HG02885 (cell line): ENCODE data around the gene RRP12.

Source experiments
- ATAC-seq: cut with Tn5 transposase; IDR thresholded peaks from one replicate; pipeline ENCODE4 v1.9.1; 2021; ENCODE audit warnings: mild to moderate bottlenecking; ENCODE audit not compliant: unreplicated experiment, poor library complexity

The RRP12 gene

DNA sequence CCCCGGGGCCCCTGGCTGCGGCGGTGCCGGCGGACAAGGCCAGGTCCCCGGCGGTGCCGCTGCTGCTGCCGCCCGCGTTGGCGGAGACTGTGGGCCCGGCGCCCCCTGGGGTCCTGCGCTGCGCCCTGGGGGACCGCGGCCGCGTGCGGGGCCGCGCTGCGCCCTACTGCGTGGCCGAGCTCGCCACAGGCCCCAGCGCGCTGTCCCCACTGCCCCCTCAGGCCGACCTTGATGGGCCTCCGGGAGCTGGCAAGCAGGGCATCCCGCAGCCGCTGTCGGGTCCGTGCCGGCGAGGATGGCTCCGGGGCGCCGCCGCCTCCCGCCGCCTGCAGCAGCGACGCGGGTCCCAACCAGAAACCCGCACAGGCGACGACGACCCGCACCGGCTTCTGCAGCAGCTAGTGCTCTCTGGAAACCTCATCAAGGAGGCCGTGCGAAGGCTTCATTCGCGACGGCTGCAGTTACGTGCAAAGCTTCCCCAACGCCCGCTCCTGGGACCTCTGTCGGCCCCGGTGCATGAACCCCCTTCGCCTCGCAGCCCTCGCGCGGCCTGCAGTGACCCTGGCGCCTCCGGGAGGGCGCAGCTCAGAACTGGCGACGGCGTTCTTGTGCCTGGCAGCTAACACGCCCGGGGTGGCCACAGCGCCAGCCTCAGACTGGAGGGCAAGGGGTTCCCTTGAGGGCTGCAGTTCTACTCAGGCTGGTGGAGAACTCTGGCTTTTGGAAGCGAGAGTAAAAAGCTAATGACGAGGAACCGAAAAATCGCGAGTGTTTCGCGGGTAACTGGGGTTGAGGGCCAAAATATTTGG is 81.3 kb downstream of the RRP12 start:
- ATAC-seq: peak; percentile 35

DNA sequence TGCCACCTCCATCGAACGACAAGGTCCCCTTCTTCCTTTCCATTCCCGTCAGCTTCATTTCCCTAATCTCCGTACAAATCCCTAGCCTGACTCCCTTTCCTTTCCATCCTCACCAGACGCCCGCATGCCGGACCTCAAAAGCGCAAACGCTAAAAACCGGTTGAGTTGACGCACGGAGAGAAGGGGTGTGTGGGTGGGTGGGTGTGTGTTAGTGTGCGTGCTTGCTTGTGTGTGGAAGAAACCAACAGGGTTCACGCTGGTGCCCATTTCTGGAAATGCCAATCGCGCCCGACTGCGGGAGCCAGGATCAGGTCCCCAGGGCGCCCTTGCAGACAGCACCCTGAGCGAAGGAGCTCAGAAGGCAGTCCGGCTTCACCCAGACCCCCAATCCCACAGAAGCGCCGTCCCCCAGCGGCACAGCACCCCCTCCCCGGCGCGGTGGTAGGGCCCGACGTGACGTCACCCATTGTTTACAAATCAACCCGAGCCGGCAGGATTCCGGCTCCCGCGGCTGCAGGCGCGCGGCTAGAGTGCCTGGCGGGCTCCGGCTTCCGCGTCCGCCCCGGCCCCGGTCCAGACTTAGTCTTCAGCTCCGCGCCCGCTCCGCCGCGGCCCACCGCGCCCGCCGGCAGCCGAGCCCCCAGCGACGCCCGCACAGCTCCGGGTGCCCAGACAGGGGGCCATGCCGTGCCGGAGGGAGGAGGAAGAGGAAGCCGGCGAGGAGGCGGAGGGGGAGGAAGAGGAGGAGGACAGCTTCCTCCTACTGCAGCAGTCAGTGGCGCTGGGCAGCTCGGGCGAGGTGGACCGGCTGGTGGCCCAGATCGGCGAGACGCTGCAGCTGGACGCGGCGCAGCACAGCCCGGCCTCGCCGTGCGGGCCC is 82.1 kb downstream of the RRP12 start, which contains the start of gene FRAT1:
TSS of gene FRAT1 (plus strand) at position 500 of the 880 bp plus-strand sequence. CDS start at position 683, 183 bp downstream.
- ATAC-seq: peak; percentile 79

DNA sequence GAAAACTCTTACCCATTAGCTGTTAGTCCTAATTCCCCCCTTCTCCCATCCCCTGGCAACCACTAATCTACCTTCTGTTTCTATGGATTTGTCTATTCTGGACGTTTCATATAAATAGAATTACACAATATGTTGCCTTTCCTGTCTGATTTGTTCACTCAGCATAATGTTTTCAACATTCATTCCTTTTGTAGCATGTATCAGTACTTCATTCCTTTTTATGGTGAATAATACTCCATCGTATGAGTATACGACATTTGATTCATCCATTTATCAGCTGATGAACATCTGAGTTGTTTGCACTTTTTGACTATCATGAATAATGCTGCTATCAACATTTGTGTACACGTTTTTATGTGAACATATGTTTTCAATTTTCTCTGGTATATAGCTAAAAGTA is 86.5 kb downstream of the RRP12 start:
- no peak for ATAC-seq

DNA sequence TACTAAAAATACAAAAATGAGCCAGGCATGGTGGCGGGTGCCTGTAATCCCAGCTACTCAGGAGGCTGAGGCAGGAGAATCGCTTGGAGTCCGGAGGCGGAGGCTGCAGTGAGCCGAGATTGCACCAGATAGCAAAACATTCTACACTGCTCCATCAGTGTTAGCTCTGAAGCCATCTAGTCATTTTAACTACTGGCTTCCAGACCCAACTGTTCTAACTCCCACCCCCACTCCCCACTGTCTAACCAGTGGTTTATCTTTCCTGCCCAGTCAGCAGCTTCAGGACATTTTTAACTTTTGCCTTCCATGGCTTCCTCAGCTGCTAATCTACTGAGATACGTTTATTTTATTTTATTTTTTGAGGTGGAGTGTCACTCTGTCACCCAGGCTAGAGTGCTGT is 88.2 kb downstream of the RRP12 start:
- ATAC-seq: no peak

DNA sequence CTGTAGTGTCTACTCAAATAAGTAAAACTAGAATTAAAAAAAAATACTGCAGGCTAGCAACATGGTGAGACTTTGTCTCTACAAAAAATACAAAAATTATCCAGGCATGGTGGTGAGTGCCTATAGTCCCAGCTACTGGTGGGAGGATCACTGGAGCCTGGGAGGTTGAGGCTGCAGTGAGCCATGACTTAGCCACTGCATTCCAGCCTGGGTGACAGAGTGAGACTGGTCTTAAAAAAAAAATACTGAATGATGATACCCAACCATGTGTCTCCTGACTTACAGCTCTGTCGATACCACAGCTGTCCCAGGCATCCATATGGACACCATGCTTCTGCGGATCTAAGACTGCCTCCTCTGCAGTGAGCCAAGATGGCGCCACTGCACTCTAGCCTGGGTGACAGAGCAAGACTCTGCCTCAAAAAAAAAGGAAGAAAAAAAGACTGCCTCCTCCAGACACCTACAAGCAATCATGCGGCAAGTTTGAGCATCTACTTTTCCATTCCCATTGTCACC is 90.0 kb downstream of the RRP12 start:
- no peak for ATAC-seq

DNA sequence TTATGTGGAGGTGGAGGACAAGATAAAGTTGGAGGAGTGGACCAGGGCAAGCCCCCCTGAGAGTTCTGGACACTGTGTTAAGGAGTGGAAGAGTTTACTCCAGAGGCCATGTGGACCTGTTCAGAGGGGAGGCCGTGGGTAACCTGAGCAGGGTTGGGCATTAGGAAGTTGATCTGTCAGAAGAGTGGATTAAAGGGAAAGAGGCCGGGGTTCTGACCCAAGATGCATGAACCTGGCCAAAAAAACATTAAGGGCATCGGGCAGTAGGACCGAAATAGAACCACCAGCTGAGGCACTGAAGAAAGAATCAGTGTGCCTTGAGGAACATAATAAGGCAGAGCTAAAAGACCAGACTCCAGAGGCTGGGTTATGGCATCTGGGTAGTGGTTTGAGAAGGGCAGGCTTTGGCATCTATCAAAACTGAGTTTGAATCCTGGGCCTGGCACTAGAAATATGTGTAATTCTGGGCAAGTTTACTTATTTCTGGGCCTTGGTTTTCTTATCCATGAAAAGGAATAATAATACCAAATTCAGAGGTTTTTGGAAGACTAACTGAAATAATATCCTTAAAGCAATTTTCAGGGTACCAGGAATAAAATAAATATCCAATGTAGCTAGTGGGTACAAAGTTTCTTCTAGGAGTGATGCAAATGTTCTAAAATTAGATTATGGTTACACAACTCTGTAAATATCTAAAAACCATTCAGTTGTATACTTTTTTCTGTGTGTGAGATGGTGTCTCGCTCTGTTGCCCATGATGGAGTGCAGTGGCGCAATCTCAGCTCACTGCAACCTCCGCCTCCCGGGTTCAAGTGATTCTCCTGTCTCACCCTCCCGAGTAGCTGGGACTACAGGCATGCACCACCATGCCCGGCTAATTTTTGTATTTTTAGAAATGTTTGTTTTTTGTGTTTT is 93.0 kb downstream of the RRP12 start:
- ATAC-seq: no peak

DNA sequence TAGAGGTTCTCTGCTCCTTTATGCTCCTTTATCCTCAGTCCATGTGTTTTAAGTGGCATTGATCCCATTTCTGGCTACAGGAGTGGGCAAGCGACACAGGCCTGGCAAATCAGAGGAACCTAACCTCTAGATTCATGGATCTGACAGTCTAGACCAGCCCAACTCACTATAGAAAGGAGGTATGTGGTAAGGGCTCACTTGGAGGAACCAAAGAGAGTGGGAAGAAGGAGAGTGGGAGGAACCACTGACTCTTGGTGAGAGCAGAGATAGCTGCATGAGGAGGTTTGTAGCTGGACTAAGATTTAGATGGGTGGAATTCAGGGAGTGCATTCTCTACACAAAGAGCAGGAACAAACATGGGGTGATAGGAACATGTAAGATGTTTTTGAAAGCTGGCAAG is 93.7 kb downstream of the RRP12 start:
- ATAC-seq: no peak
